Suppressor macrophage treated with lipopolysaccharide for 4 hours (primary cell): ENCODE results near the gene AAK1.
A peak's percentile ranks its signal among the peaks of the same experiment; 100 is the strongest.
"Not testable (repeated sequence)": the region's sequence is repeated elsewhere in the genome, so short reads cannot be mapped to it uniquely, and the experiment has no call there.

Experiments
- DNase-seq: peaks from one replicate; pipeline ENCODE4 v3.0.0-alpha.2; 2020

AAK1 gene

DNA sequence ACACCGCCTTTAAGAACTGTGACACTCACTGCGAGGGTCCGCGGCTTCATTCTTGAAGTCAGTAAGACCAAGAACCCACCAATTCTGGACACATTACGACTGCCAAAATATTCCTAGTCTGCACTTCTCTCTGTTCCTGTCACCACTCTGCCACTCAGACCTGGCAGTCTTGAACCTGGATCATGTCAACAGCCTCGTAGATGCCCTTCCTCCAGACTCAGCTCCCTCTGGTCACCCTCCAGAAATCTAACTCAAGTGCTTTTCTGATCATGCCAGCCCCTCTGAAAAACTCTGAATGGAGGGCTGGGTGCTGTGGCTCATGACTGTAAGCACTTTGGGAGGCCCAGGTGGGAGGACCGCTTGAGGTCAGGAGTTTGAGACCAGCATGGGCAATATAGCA lies 20.3 kb downstream of the AAK1 start:
- no peak for DNase-seq

DNA sequence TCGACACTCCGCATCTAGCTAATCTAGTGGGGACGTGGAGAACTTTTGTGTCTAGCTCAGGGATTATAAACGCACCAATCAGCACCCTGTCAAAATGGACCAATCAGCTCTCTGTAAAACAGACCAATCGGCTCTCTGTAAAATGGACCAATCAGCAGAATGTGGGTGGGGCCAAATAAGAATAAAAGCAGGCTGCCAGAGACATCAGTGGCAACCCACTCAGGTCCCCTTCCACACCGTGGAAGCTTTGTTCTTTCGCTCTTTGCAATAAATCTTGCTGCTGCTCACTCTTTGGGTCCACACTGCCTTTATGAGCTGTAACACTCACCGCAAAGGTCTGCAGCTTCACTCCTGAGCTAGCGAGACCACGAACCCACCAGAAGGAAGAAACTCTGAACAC lies 20.7 kb downstream of the AAK1 start:
- DNase-seq: not testable (repeated sequence)

DNA sequence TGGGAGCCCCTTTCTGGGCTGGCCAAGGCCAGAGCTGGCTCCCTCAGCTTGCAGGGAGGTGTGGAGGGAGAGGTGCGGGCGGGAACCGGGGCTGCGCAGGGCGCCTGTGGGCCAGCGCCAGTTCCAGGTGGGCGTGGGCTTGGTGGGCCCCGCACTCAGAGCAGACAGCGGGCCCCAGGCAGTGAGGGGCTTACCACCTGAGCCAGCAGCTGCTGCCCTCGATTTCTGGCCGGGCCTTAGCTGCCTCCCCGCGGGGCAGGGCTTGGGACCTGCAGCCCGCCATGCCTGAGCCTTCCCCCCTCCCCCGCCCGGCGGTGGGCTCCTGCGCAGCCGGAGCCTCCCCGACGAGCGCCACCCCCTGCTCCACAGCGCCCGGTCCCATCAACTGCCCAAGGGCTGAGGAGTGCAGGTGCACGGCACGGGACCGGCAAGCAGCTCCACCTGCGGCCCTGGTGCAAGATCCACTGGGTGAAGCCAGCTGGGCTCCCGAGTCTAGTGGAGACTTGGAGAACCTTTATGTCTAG lies 21.5 kb downstream of the AAK1 start:
- not testable (repeated sequence) for DNase-seq

DNA sequence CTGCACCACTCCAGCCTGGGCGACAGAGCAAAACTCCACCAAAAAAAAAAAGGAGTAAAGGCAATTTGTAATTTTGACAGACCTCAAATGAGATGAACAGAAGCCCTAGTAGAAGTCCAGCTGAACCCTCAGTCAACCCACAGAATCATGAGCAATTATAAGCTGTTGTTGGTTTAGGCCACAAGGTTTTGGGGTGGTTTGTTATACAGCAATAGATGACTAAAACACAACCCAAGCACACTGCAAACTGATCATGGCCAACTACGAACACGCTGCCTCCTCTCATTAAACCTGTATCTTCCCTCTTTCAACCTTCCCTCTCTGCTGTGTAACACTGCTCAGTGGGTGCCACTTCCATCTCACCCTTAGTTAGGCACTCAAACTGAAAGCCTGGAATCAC lies 22.1 kb downstream of the AAK1 start:
- DNase-seq: no peak

DNA sequence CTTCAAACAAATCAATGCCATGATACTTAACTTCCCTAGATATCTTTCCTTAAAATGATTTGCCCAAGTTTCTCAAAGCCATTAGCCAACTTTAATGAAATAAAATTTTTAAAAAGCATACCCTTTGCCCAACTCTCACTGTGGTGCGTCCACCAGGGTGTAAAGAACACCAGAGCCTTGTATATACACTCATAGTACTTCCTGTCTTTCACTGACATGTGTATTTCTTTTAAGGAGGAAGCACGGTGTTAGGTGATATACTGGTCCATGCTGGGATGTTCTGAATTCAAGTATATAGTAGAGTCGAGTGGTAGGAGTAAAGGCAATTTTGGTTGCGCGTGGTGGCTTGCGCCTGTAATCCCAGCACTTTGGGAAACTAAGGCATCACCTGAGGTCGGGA lies 22.7 kb downstream of the AAK1 start:
- no peak for DNase-seq

DNA sequence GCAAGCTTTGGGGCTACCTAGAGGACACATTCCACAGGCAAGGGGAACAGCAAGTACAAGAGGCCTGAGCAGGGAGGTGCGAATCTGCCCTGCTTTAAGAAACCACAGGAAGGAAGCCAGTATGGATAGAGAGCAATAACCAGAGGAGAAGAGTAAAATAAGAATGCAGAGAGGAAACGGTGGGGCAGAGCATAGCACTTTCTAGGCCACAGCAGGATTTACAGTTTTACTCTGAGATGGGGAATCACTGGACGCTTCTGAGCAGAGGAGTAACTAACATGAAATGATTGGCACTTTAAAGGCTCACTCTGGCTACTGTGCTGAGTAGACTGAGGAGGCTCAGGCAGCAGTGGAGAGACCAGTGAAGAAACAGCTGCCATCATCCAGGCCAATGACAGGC lies 23.8 kb downstream of the AAK1 start:
- no peak for DNase-seq

DNA sequence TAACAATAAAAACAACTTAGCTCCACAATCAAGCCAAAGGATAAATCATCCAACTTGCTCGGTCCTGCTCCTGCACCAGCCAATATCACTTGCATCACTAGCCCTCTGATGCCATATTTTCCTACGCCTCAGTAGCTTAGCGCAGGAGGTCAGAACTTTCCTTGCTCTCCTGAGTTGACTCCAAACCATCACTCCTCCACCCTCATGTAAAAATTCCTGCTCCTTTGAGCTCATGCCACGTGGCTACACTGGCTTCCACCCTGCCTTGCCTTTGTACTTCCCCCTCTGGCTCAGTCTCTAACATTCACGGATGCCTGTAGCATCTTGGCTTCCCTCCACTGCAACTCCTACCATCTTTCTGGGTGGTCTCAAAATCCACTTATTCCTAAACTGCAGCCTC lies 25.2 kb downstream of the AAK1 start:
- DNase-seq: no peak

DNA sequence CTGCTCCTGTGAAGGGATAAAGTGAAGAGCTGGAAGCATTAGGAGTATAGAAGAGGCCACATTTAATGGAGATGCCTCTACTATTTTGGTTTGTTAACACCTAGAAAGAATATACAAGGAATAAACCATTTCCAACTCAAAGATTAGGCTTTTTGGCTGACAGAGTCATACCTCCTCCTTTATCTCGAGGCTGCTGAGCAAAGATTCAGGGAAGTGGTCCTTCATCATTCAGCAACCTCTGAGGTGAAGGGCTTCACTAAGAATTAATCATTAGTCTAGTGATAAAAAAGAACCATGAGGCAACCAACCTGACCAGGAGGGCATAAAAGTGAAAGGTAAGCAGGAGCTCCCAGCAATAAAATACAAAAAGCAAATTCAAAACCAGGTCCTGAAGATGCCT lies 25.8 kb downstream of the AAK1 start:
- no peak for DNase-seq

DNA sequence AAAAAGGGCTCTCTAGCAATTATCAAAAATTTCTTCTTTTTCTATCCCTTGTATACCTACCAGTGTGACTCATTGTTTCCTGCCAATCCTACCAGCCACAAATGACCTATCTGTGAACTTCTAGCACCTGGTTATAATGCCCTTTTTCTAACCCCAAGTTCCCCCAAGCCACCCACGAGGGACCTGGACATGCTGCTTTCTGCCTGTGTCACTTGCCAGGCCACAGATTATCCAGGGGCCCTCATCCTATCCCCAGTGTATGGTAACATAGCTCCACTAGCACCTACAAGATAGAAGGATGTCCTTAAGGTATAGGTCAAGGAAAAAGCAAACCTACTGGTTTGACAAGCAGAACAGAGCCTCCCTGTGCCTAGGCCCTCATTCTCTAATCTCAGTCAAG lies 26.8 kb downstream of the AAK1 start:
- DNase-seq: no peak

DNA sequence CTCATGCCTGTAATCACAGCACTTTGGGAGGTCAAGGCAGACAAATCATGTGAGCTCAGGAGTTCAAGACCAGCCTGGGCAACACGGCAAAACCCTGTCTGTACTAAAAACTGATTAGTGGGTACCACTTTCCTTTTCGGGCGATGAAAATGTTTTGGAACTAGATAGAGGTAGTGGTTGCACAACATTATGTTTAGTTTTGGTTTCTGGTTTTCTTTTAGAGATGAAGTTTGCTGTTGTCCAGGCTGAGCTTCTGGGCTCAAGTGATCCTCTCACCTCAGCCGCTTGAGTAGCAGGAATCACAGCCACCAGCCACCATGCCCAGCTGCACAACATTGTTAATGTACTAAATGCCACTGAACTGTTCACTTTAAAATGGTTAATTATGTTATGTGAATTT lies 27.6 kb downstream of the AAK1 start:
- DNase-seq: peak; percentile 67

DNA sequence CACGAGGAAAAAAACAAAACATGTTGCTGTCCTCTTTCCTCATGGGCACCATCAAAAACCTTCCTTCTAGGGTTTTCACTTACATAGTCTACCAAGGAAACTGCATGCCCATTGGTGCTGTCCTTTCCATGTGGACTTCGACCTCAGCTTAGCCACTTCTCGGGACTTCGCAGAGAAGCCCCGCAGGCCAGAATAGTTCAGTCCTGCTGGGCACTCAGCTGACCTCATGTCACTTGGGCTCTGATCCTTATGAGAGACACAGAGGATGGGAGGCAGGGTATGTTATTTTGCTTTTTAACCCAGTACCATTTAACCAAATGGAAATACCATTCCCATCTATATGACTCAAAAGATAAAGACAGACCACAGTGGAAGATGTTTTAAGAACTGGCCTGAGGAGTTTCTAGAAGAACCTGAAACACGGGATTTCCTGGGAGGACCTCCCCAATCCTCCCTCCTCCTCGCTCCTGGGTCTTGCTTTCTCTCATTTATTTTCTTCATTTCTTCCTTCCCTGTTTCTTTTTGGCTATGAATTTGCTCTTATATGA lies 28.4 kb downstream of the AAK1 start:
- no peak for DNase-seq

DNA sequence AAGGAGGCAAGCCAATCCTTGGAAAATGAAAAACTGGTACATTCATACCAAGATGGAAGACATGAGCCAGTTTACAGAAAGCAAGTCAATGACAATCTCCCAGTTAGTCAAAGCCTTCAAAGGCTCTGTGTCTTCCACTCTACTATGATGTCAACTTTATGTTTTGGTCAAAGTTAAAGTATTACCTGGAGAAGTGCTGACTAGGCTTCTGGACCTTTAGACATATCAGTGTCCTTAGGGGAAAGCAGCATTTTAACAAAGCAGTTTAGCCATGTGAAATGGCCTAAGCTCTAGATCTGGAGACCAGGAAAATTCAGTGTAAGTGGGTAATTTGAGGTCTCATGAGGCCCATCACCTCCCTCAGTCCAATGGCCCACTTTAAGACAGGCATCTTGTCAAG lies 30.8 kb downstream of the AAK1 start:
- no peak for DNase-seq

DNA sequence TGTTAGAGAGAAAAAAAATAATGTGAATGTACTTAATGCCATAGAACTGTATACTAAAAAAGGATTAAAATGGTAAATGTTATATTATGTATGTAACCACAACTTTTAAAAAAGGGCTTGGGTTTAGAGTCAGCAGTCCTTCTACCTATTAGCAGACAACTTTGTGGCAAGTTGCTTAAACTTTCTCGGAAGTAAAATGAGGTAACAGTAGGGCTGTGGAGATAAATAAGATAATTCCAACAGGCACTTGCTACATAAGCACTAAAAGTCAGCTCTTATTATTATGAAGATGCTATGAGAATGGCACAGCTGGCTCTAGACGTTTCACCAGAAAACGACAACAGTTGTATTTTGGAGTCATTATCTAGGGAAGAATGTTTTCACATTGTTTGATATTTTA lies 31.3 kb downstream of the AAK1 start:
- DNase-seq: no peak

DNA sequence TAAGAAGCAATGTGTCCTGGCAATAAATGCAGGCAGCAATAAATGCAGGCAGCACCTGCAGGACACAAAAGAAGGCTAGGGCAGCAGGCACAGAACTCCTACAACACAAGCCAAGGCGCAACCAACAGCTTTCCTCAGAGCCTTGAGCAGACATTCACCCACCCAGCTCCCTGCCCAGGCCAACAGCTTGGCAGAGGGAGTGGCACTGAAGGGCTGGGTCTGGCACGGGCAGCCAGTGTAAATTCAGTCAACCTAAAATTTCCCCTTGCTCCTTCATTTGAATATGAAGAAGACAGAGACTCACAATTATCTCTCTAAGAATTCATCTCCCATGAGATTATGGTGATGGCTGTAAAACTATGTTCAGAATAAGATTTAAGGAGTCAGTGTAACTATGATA lies 35.4 kb downstream of the AAK1 start:
- DNase-seq: no peak

DNA sequence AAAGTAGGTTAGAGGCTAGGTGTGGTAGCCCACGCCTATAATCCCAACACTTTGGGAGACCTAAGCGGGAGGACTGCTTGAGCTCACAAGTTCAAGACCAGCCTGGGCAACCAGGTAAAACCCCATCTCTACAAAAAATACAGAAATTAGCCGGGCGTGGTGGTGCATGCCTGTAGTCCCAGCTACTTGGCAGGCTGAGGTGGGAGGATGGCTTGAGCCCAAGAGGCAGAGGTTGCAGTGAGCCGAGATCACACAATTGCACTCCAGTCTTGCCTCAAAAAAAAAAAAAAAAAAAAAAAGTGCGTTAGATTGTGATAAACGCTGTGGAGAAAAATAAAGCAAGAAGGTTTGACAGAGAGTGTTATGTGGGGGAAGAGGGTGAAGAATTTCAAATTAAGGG lies 36.8 kb downstream of the AAK1 start:
- DNase-seq: not testable (repeated sequence)

DNA sequence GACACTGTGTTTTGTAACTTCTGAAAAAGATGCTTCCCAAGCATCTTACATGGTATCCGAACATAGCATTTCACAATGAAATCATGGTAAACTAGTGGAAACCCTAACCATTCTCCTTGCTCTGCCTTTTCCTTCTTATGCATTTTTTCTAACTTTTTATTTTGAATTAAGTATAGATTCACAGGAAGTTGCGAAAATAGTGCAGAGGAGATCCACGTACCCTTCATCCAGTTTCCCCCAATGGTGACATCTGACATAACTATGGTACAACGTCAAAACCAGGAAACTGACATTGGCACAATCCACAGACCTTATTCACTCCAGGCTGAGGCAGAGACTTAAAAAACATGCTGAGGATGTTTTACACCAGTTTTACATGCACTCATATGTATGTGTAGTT lies 38.3 kb downstream of the AAK1 start:
- DNase-seq: peak; percentile 63

DNA sequence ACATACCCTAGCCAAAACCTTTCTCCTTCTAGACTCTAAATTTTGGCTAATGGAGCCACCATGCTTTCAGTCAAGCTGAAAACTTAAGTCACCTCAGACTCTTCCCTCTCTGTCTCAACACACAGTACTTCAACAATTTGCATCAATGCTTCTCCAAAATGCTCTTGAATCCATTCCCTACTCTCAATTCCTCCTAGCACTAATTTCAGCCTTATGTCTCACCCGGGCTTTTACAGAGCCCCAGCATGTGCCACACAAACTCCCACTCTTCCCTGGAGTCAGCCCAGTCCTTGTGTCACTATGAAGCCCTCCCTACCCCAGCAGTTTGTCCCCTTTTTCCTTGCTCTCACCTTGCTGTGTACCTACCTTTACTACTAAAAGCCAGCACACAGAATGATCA lies 38.7 kb downstream of the AAK1 start:
- peak; percentile 75 for DNase-seq

DNA sequence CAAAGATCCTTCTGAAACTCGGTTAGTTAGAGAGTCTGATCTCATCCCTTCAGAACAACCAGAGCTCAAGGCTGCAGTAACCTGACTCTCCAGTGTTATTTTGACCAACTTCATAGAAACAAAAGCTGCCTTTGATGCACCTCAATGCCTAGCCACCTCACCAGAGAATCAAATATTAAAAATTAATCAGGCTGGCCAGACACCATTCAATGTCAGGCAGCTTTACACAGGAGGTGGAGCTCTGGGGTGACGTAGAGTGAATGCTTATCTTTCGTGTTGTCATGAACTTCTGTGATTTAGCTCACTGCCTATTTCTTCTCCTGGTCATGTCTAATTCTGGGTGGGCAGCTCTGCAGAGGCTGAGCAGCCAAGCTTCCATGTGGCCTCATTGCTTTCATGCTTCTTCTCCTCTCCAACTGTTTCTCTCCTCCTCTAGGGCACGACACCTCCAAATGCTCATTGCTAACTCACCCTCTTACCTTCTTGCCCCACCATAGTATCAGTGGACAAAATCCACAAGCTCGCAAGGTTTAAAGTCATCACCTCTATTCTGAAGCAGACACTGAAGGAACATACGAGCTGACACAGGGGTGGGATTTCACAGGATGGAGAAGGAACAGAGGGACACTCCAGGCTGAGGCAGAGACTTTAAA lies 39.4 kb downstream of the AAK1 start:
- DNase-seq: no peak

DNA sequence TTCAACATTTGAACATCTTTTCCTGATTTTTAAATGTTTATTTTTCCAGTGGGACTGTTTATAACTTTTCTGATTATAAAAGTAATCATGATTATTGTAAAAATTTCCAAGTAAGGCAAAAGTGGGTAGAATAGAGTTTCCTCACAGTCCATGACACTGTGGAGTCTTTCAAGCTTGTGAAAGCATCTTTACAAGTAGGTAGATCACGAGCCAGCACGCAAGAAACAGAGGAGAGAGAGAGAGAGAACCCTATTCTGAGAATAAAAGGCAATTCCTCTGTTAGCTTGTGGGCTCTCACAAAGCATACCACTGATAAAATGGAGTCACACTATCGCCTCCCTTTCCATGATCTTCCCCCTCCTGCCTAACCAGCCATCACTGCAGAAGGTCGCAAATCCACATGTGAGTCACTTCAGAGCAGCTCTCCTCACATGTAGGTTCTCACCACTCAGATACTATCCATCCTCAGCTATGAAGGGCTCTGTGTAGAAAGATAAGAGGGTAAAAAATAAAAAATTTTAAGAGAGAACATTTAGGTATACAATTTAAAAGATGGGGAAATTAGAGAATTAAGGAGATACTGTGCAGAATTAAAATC lies 40.3 kb downstream of the AAK1 start:
- DNase-seq: no peak

DNA sequence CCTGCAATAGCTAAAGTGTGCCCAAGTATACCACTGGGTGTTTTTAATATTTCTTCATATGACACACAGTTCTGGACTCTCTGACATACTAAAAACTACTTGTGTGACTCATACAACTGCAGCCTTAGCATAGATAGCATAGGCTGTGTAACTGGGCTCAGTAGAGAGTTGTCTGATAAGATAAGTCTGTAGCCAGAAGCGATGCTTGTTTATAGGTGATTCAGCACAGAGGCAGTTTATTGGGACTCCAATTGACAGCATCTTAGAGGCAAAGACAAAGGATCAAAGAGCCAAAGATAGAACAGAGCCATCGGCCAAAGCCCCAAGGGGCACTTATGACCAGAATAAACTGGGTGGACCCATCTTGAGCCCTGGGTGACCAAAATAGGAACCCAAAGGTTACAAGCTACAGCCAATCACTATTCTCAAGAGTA lies 42.3 kb downstream of the AAK1 start:
- peak; percentile 40 for DNase-seq

DNA sequence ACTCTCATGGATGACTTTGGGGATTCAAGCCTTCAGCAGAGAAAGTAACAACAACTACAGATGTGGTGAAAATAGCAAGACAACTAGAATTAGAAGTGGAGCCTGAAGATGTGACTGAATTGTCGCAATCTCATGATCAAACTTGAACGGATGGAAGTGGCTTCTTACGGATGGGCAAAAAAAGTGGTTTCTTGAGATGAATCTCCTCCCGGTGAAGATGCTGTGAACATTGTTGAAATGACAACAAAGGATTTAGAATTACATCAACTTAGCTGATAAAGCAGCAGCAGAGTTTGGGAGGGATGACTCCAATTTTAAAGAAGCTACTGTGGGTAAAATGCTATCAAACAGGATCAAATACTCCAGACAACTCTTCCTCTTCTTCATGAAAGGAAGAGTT lies 43.1 kb downstream of the AAK1 start:
- no peak for DNase-seq

DNA sequence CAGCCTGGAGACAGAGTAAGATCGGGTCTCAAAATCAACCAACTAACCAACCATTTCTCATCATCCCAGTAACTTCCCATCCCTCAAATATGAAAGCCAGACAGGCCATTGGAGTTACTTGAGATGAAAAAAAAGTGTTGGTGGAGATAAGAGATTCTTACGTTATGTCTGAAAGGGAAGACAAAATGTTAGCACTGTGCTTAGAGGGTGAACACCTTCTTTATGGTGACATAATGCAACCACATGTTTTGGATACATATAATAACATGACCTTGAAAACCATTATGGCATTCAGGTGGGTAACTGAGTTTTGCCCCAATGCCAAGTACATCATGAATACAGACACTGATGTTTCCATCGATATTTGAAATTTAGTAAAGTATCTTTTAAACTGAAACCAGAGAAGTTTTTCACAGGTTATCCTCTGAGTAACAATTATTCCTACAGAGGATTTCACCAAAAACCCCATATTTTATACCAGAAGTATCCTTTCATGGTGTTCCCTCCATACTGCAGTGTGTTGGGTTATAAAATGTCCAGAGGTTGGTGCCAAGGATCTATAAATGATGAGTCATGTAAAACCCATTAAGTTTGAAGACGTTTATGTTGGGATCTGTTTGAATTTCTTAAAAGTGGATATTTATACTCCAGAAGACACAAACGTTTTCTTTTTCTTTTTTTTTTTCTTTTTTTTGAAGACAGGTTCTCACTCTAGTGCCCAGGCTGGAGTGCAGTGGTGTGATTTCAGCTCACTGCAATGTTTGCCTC lies 45.5 kb downstream of the AAK1 start:
- DNase-seq: no peak

DNA sequence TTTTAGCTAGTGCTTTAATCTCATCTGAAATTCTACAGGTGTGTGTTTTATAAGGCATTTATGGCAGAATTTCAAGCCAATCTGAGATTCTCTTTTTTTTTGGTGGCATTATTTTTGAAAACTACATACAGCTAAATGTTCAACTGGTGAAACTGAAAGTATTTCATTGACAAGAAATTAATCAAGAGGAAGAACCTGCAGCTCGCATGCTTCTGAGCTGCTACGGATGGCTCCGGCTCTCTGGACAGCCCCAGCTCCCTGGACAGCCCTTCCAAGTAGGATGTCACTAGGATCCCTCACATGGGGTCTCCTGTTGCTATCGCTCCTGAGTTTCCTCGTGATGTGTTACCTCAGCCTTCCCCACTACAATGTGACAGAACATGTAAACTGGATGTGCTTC lies 46.4 kb downstream of the AAK1 start:
- no peak for DNase-seq

DNA sequence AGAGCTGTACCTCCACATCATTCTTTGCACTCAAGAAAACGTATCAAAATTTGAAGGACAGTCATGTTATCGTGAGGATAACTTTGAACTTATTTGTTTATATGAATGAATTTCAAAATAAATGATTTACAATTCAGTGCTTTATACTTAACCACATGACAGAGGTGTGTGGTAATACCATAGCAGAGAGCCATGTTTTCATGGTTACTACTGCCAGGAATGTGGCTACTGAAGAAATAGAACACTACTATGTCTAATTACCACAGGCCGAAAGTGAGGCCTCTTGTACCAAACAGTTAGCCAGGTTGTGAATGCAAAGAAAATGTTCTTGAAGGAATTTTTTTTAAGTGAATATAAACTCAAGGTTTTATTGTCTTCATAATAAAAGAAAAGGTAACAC lies 49.2 kb downstream of the AAK1 start:
- DNase-seq: no peak
